ENCODE data around the gene KCNAB2.

KCNAB2 gene

GRCh38 chr1:6124746-6125365, 79.2 kb downstream of the KCNAB2 start:
- no peak for FAIRE-seq
- no peak for DNase-seq (ENCODE audit: insufficient read length, low spot score)

- no peak for DNase-seq (ENCODE audit: insufficient read length, low spot score)
- no peak for FAIRE-seq
These were observed 79.7 kb downstream of the KCNAB2 start for GRCh38 chr1:6125366-6125765.

- no peak for FAIRE-seq
These were observed 80.3 kb downstream of the KCNAB2 start for GRCh38 chr1:6126028-6126427.

GRCh38 chr1:6126521-6127067, 80.9 kb downstream of the KCNAB2 start:
- FAIRE-seq (no peak), DNase-seq (ENCODE audit: insufficient read length, low spot score) (no peak)

More at GRCh38 chr1:6126028-6126427, 80.3 kb downstream of the KCNAB2 start:
- DNase-seq (ENCODE audit: insufficient read length, low spot score), result no peak

- no peak for DNase-seq (ENCODE audit: insufficient read length, low spot score)
- FAIRE-seq, result no peak
These were observed 82.0 kb downstream of the KCNAB2 start for GRCh38 chr1:6127587-6128163.

GRCh38 chr1:6128276-6129081, 82.8 kb downstream of the KCNAB2 start:
- no peak for FAIRE-seq
- no peak for DNase-seq (ENCODE audit: insufficient read length, low spot score)

- no peak for DNase-seq (ENCODE audit: insufficient read length, low spot score)
- FAIRE-seq, result no peak
These were observed 83.6 kb downstream of the KCNAB2 start for GRCh38 chr1:6129313-6129712.

- FAIRE-seq, result no peak
- DNase-seq (ENCODE audit: insufficient read length, low spot score), result no peak
These were observed 84.3 kb downstream of the KCNAB2 start for GRCh38 chr1:6130036-6130435.

GRCh38 chr1:6130596-6130995, 84.9 kb downstream of the KCNAB2 start:
- DNase-seq (ENCODE audit: insufficient read length, low spot score), result no peak
- FAIRE-seq, result no peak

- DNase-seq (ENCODE audit: insufficient read length, low spot score), result no peak
- FAIRE-seq, result no peak
These were observed 85.9 kb downstream of the KCNAB2 start for GRCh38 chr1:6131561-6131960.

- no peak for DNase-seq (ENCODE audit: insufficient read length, low spot score)
- no peak for FAIRE-seq
These were observed 87.6 kb downstream of the KCNAB2 start for GRCh38 chr1:6133146-6133895.

GRCh38 chr1:6134206-6134605, 88.5 kb downstream of the KCNAB2 start:
- DNase-seq (ENCODE audit: insufficient read length, low spot score), result no peak

GRCh38 chr1:6134741-6135510, 89.2 kb downstream of the KCNAB2 start:
- no peak for FAIRE-seq

More at GRCh38 chr1:6134206-6134605, 88.5 kb downstream of the KCNAB2 start:
- FAIRE-seq, result no peak

GRCh38 chr1:6136516-6137220, 91.0 kb downstream of the KCNAB2 start:
- DNase-seq (ENCODE audit: insufficient read length, low spot score) (no peak), FAIRE-seq (no peak)

More at GRCh38 chr1:6134741-6135510, 89.2 kb downstream of the KCNAB2 start:
- no peak for DNase-seq (ENCODE audit: insufficient read length, low spot score)

- DNase-seq (ENCODE audit: insufficient read length, low spot score), result no peak
These were observed 92.1 kb downstream of the KCNAB2 start for GRCh38 chr1:6137758-6138157.

GRCh38 chr1:6140413-6140812, 94.7 kb downstream of the KCNAB2 start:
- DNase-seq (ENCODE audit: insufficient read length, low spot score), result no peak
- FAIRE-seq, result no peak

More at GRCh38 chr1:6137758-6138157, 92.1 kb downstream of the KCNAB2 start:
- no peak for FAIRE-seq

GRCh38 chr1:6141592-6141991, 95.9 kb downstream of the KCNAB2 start:
- no peak for FAIRE-seq
- DNase-seq (ENCODE audit: insufficient read length, low spot score), result no peak

- FAIRE-seq, result no peak
- DNase-seq (ENCODE audit: insufficient read length, low spot score), result no peak
These were observed 96.4 kb downstream of the KCNAB2 start for GRCh38 chr1:6142036-6142621.

- DNase-seq (ENCODE audit: insufficient read length, low spot score) (no peak), FAIRE-seq (no peak)
These were observed 97.0 kb downstream of the KCNAB2 start for GRCh38 chr1:6142734-6143133.

All from HTR-8/SVneo (cell line).